Suprapubic skin (tissue), 4 donors: ENCODE results near the gene ITSN1. TPM values are rescaled to one million over a fixed set of nuclear protein-coding genes. Genes with fewer than 3 reads are reported as not detected.

Source experiments
- DNase-seq, 2 donors: peaks; one replicate each; pipeline ENCODE4 v3.0.0-alpha.2; 2019; ENCODE audit warnings: low spot score in 2 of 2
- H3K27ac ChIP-seq: fragments of 200-600 bp; sonication (generic); one replicate; pipeline ENCODE4 v1.5.1; 2019
- H3K27me3 ChIP-seq: fragments of 200-600 bp; sonication (generic); one replicate; pipeline ENCODE4 v1.5.1; 2019
- H3K36me3 ChIP-seq: fragments of 200-600 bp; sonication (generic); one replicate; pipeline ENCODE4 v1.5.1; 2019
- H3K4me1 ChIP-seq: fragments of 200-600 bp; sonication (generic); one replicate; pipeline ENCODE4 v1.5.1; 2019
- H3K4me3 ChIP-seq: fragments of 200-600 bp; sonication (generic); one replicate; pipeline ENCODE4 v1.5.1; 2019; ENCODE audit warnings: mild to moderate bottlenecking
- H3K9me3 ChIP-seq: fragments of 200-600 bp; sonication (generic); one replicate; pipeline ENCODE4 v1.5.1; 2019
- EP300 ChIP-seq: sonication (generic); formaldehyde crosslinking; IDR thresholded peaks from one replicate; pipeline ENCODE4 v1.6.1; 2017; ENCODE audit warnings: antibody characterized with exemption
- POLR2A ChIP-seq, 2 donors: fragments of 450-650 bp; IDR thresholded peaks; one replicate each; pipeline ENCODE4 v1.6.1; 2017; ENCODE audit warnings: antibody characterized with exemption in 2 of 2, mild to moderate bottlenecking in 2 of 2, moderate library complexity in 2 of 2
- POLR2AphosphoS5 ChIP-seq, 3 donors: sonication (generic); formaldehyde crosslinking; IDR thresholded peaks; one replicate each; pipeline ENCODE4 v1.6.1; 2017; ENCODE audit warnings: antibody characterized with exemption in 3 of 3
- WGBS: methylation state at CpG from one replicate; pipeline ENCODE4 v1.1.5; 2018; 5-methylcytosine and 5-hydroxymethylcytosine counted together
- total RNA-seq, 4 donors: library from RNA; depleted of rRNA; stranded (reverse); fragments of >200 nt; gene quantifications; one replicate each; pipeline ENCODE4 v1.1.0, GENCODE V29; 2016
- TF ChIP-seq, protein P1 (sequence below), 2 donors: fragments of 200-600 bp in 1 of 2; fragments of 450-650 bp in 1 of 2; sonication (generic) in 1 of 2; IDR thresholded peaks; one replicate each; pipeline ENCODE4 v1.5.1; 2016 to 2019; ENCODE audit warnings: antibody characterized with exemption in 2 of 2, mild to moderate bottlenecking in 1 of 2, moderate library complexity in 1 of 2

ITSN1 gene
- total RNA-seq, 4 donors from 2014 or later, result 23.8 to 53.3 (median 35.2) TPM

DNA sequence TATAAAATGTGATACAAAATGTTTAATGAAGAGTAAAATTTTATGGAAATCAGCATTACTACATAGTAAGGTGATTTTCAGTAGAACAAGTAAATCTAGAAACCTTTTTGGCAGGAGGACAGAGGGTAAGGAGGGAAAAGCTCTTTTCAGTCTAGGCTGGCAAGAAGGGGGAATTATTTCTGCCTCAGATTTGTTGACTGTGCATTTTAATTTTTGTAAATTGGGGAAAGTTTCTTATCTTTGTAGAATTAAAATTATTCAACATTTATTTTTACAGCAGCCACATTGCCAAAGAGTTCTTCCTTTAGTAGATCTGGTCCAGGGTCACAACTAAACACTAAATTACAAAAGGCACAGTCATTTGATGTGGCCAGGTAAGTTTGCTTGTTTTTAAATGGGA lies 109.2 kb downstream of the ITSN1 start:
- peaks cover 4% of the 10 kb centered on the region for H3K36me3 ChIP-seq
- H3K9me3 ChIP-seq, result peaks cover 7% of the 10 kb centered on the region
- peak overlapping the region; percentile 16 for H3K27ac ChIP-seq
- H3K27me3 ChIP-seq, result no peaks in the 10 kb centered on the region
- DNase-seq, result no peak
- TF ChIP-seq POLR2AphosphoS5 (IDR thresholded peaks at IDR 0.05) (no peak), EP300 (no peak), POLR2A (IDR thresholded peaks at IDR 0.05) (no peak)
- TF ChIP-seq, protein P1, sequence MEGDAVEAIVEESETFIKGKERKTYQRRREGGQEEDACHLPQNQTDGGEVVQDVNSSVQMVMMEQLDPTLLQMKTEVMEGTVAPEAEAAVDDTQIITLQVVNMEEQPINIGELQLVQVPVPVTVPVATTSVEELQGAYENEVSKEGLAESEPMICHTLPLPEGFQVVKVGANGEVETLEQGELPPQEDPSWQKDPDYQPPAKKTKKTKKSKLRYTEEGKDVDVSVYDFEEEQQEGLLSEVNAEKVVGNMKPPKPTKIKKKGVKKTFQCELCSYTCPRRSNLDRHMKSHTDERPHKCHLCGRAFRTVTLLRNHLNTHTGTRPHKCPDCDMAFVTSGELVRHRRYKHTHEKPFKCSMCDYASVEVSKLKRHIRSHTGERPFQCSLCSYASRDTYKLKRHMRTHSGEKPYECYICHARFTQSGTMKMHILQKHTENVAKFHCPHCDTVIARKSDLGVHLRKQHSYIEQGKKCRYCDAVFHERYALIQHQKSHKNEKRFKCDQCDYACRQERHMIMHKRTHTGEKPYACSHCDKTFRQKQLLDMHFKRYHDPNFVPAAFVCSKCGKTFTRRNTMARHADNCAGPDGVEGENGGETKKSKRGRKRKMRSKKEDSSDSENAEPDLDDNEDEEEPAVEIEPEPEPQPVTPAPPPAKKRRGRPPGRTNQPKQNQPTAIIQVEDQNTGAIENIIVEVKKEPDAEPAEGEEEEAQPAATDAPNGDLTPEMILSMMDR (IDR thresholded peaks at IDR 0.05), result no peak
- no peak overlapping the region for H3K4me3 ChIP-seq
- H3K4me1 ChIP-seq, result peaks cover 6% of the 10 kb centered on the region

DNA sequence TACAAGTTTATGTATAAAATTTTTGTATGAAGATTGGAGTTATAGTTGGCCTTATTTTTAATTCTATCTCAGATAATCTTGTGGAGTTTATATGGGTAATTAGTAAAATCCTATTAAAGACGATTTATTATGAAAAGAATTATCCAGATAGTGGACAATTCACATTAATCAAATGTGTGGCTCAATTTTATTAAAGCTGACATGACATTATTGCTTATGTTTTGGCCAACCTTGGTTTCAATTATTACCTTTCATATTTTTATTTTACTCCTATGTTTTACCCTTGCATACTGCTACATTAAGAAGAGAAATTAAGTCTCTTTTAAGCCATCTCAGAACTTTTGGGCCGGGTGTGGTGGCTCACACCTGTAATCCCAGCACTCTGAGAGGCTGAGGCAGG lies 110.0 kb downstream of the ITSN1 start:
- H3K27me3 ChIP-seq, result no peaks in the 10 kb centered on the region
- DNase-seq, result no peak
- no peak for TF ChIP-seq POLR2AphosphoS5 (IDR thresholded peaks at IDR 0.05)
- TF ChIP-seq, protein P1 (IDR thresholded peaks at IDR 0.05), result no peak
- TF ChIP-seq EP300, result no peak
- TF ChIP-seq POLR2A (IDR thresholded peaks at IDR 0.05), result no peak
- H3K9me3 ChIP-seq, result peaks cover 5% of the 10 kb centered on the region
- H3K4me1 ChIP-seq, result peaks cover 6% of the 10 kb centered on the region
- 87% methylated on average over 2 of the region's 2 CpGs for WGBS
- no peak overlapping the region for H3K27ac ChIP-seq
- H3K4me3 ChIP-seq, result no peak overlapping the region
- peaks cover 4% of the 10 kb centered on the region for H3K36me3 ChIP-seq

DNA sequence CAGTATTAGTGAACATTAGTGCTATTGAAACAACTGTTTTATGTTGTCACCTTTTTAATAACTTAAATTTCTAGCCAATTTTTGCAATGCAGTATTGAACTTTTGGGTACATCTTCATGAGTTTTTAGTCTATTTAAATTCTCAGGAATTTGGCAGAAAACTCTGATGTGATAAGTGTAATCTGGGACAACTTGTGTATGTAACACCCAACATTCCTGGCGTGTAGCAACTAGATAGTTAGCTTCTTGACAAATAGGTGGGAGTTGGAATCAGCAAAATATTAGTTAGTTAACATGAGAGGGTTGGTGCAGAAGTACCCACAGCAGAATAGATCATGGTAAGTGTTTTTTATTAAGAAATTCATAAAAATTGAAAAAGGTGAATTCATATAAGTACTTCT lies 111.6 kb downstream of the ITSN1 start:
- no peaks in the 10 kb centered on the region for H3K27me3 ChIP-seq
- DNase-seq, result no peak
- peaks cover 6% of the 10 kb centered on the region for H3K4me1 ChIP-seq
- peaks cover 4% of the 10 kb centered on the region for H3K36me3 ChIP-seq
- 81% methylated on average over 1 of the region's 1 CpG for WGBS
- H3K27ac ChIP-seq, result peak overlapping the region; percentile 8
- TF ChIP-seq, protein P1 (IDR thresholded peaks at IDR 0.05), result no peak
- no peak for TF ChIP-seq POLR2A (IDR thresholded peaks at IDR 0.05)
- no peak for TF ChIP-seq POLR2AphosphoS5 (IDR thresholded peaks at IDR 0.05)
- TF ChIP-seq EP300, result no peak
- no peak overlapping the region for H3K4me3 ChIP-seq
- H3K9me3 ChIP-seq, result no peaks in the 10 kb centered on the region

DNA sequence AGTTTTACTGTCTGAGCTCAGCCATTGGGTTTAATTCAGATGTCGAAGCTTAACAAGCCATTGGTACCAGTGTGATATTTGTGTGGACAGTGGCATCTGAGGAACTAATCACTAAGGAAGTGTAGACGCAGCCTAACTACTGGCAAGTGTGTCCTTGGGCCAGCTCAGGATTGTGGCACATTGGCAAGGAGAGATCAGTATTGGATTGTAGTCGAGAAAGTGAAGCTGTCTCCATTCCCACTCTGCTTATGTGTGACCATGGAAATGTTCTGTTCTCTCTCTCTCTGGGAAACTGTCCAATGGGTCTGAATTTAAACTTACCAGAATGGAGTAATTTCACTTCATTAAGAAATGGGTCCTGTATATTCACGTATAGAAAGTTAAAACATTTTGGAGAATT lies 112.2 kb downstream of the ITSN1 start:
- Histone ChIP-seq H3K27ac (peak overlapping the region; percentile 8), H3K4me1 (peaks cover 6% of the 10 kb centered on the region), H3K36me3 (peaks cover 4% of the 10 kb centered on the region), H3K4me3 (no peak overlapping the region), H3K27me3 (no peaks in the 10 kb centered on the region), H3K9me3 (no peaks in the 10 kb centered on the region)
- no peak for DNase-seq
- TF ChIP-seq POLR2AphosphoS5 (IDR thresholded peaks at IDR 0.05) (no peak), EP300 (no peak), POLR2A (IDR thresholded peaks at IDR 0.05) (no peak)
- TF ChIP-seq, protein P1 (IDR thresholded peaks at IDR 0.05), result no peak
- 55% methylated on average over 4 of the region's 4 CpGs for WGBS

DNA sequence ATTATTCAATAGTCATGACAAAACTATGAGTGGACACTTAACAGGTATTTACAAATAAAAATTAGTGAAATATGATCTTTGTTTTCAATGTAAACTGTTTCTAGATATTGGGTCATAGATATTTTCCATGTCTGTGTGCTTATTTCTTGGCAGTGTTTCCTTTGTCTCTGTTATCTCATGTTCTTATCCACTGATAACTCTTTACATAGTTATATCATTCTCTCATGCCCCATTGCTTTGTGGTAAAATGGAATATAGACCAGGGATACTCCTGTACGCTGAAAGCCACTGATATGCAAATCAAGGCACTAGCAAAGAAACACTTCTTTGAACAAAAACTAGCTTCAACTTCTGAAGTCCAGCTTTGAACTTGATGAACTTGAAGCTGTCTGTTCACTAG lies 113.1 kb downstream of the ITSN1 start:
- Histone ChIP-seq H3K4me3 (no peak overlapping the region), H3K27me3 (no peaks in the 10 kb centered on the region), H3K4me1 (peaks cover 6% of the 10 kb centered on the region), H3K9me3 (no peaks in the 10 kb centered on the region), H3K36me3 (peaks cover 4% of the 10 kb centered on the region), H3K27ac (no peak overlapping the region)
- no peak for DNase-seq
- TF ChIP-seq POLR2AphosphoS5 (IDR thresholded peaks at IDR 0.05) (no peak), EP300 (no peak), POLR2A (IDR thresholded peaks at IDR 0.05) (no peak)
- TF ChIP-seq, protein P1 (IDR thresholded peaks at IDR 0.05), result no peak
- WGBS, result 80% methylated on average over 1 of the region's 1 CpG
